ENCODE measurements around the gene KAZN.

- no peak for TF ChIP-seq LEF1 (IDR thresholded peaks at IDR 0.05; ENCODE audit: borderline replicate concordance)
- no peak for TF ChIP-seq ARNT (IDR thresholded peaks at IDR 0.05)
- TF ChIP-seq ZNF384 (IDR thresholded peaks at IDR 0.05) = no peak
- TF ChIP-seq ELF4 (IDR thresholded peaks at IDR 0.05) = no peak
- no peak for TF ChIP-seq FOXM1 (IDR thresholded peaks at IDR 0.05; ENCODE audit: borderline replicate concordance)
- TF ChIP-seq, protein P1, sequence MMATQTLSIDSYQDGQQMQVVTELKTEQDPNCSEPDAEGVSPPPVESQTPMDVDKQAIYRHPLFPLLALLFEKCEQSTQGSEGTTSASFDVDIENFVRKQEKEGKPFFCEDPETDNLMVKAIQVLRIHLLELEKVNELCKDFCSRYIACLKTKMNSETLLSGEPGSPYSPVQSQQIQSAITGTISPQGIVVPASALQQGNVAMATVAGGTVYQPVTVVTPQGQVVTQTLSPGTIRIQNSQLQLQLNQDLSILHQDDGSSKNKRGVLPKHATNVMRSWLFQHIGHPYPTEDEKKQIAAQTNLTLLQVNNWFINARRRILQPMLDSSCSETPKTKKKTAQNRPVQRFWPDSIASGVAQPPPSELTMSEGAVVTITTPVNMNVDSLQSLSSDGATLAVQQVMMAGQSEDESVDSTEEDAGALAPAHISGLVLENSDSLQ (IDR thresholded peaks at IDR 0.05) = no peak
These were observed 196.4 kb downstream of the KAZN start for GRCh38 chr1:14794906-14795305.

All from HEK293T (cell line).